OCI-LY3 (cell line): Measurements from ENCODE around the gene TSPAN11.

ENCODE experiments used
- H2AFZ ChIP-seq: fragments of 200-600, 300-600 bp; shearing (Covaris generic); 2 replicates; pipeline ENCODE4 v1.6.0; 2014; ENCODE audit warnings: antibody characterized with exemption, low read depth, low read length
- H3K27ac ChIP-seq: fragments of 200-600, 300-600 bp; sonication (generic); 2 replicates; pipeline ENCODE4 v1.5.1; 2014; ENCODE audit warnings: mild to moderate bottlenecking, low read length, moderate library complexity, mixed read lengths
- H3K27me3 ChIP-seq: fragments of 200-600, 300-600 bp; sonication (generic); 2 replicates; pipeline ENCODE4 v1.6.1; 2014; ENCODE audit warnings: low read depth, low read length, mixed read lengths
- H3K36me3 ChIP-seq: fragments of 200-600, 300-600 bp; sonication (generic); replicated peaks from 2 replicates; pipeline ENCODE3; 2014; ENCODE audit warnings: low read depth, low read length, mixed read lengths
- H3K4me1 ChIP-seq: fragments of 300-600, 200-600 bp; sonication (generic); 2 replicates; pipeline ENCODE4 v1.6.1; 2014; ENCODE audit warnings: low read length, mixed read lengths
- H3K4me2 ChIP-seq: fragments of 200-600, 300-600 bp; sonication (generic); 2 replicates; pipeline ENCODE4 v1.6.1; 2014; ENCODE audit warnings: low read length, mixed read lengths
- H3K4me3 ChIP-seq: fragments of 300-600, 200-600 bp; sonication (generic); 2 replicates; pipeline ENCODE4 v1.5.1; 2014; ENCODE audit warnings: antibody characterized with exemption, mild to moderate bottlenecking, low read length, moderate library complexity
- H3K79me2 ChIP-seq: fragments of 300-600, 200-600 bp; shearing (Covaris generic); 2 replicates; pipeline ENCODE4 v1.6.1; 2014; ENCODE audit warnings: mild to moderate bottlenecking, low read length, mixed read lengths
- H3K9ac ChIP-seq: fragments of 300-600, 200-600 bp; shearing (Covaris generic); 2 replicates; pipeline ENCODE4 v1.6.0; 2014; ENCODE audit warnings: mild to moderate bottlenecking, low read length, moderate library complexity
- H3K9me3 ChIP-seq: fragments of 200-600, 300-600 bp; shearing (Covaris generic); 2 replicates; pipeline ENCODE4 v1.6.1; 2014; ENCODE audit warnings: low read length, mixed read lengths; ENCODE audit not compliant: insufficient read depth
- H4K20me1 ChIP-seq: fragments of 200-600, 300-600 bp; sonication (generic); 2 replicates; pipeline ENCODE4 v1.6.1; 2016; ENCODE audit warnings: low read length, mixed read lengths; ENCODE audit not compliant: insufficient read depth
- CTCF ChIP-seq: fragments of 200-600, 300-600 bp; sonication (generic); IDR thresholded peaks from 2 replicates; pipeline ENCODE4 v1.5.1; 2014; ENCODE audit warnings: antibody characterized with exemption, low read length, low read depth
- EZH2phosphoT487 ChIP-seq: fragments of 200-600 bp; shearing (Covaris generic); IDR thresholded peaks from 2 replicates; pipeline ENCODE4 v1.6.1; 2018; ENCODE audit warnings: antibody characterized with exemption, mixed run types, low read depth

Gene TSPAN11

DNA sequence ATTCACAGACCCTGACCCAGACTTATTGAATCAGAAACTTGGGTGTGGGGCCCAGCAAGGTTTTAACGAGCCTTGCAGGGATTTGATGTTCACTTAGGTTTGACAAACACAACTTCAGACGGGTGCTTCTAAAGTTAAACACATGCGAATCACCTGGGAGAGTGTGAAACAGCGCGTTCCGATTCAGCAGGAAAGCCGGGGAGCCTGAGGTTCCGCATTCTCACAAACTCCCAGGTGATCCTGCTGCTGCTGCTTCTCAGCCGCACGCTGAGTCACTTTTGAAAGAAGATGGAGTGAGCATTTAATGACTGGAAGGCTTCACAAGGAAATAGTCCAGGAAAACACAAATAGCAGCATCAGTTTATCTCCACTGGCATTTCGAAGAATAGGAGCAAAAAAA, 102.9 kb downstream of the TSPAN11 start:
- Histone ChIP-seq H2AFZ (no peak overlapping the region), H3K27me3 (peaks cover 5% of the 10 kb centered on the region; the same call in 1 of the 2 replicates), H3K27ac (no peak overlapping the region), H3K4me2 (no peak overlapping the region), H3K4me1 (no peaks in the 10 kb centered on the region), H3K4me3 (no peak overlapping the region), H3K9ac (no peak overlapping the region), H3K9me3 (no peaks in the 10 kb centered on the region; the same call in 1 of the 2 replicates), H3K36me3 (no peaks in the 10 kb centered on the region), H3K79me2 (no peaks in the 10 kb centered on the region), H4K20me1 (no peaks in the 10 kb centered on the region)
- TF ChIP-seq CTCF = no peak
- no peak for TF ChIP-seq EZH2phosphoT487

GRCh38 chr12:31029916-31030562, 103.5 kb downstream of the TSPAN11 start:
- Histone ChIP-seq H3K4me3 (no peak overlapping the region), H3K4me1 (no peaks in the 10 kb centered on the region), H3K79me2 (no peaks in the 10 kb centered on the region), H3K27ac (no peak overlapping the region), H3K36me3 (no peaks in the 10 kb centered on the region), H3K27me3 (peaks cover 5% of the 10 kb centered on the region; the same call in 1 of the 2 replicates), H3K9ac (no peak overlapping the region), H3K9me3 (no peaks in the 10 kb centered on the region; the same call in 1 of the 2 replicates), H4K20me1 (no peaks in the 10 kb centered on the region), H3K4me2 (no peak overlapping the region), H2AFZ (no peak overlapping the region)
- TF ChIP-seq CTCF (no peak), EZH2phosphoT487 (no peak)

- Histone ChIP-seq H4K20me1 (no peaks in the 10 kb centered on the region), H3K27ac (no peak overlapping the region), H3K4me3 (no peak overlapping the region), H3K9me3 (no peaks in the 10 kb centered on the region; the same call in 1 of the 2 replicates), H3K79me2 (no peaks in the 10 kb centered on the region), H2AFZ (no peak overlapping the region), H3K36me3 (no peaks in the 10 kb centered on the region), H3K4me2 (no peak overlapping the region), H3K9ac (no peak overlapping the region), H3K4me1 (no peaks in the 10 kb centered on the region), H3K27me3 (peaks cover 5% of the 10 kb centered on the region; the same call in 1 of the 2 replicates)
- no peak for TF ChIP-seq EZH2phosphoT487
- TF ChIP-seq CTCF = no peak
Measured at GRCh38 chr12:31031951-31032335, 105.4 kb downstream of the TSPAN11 start.

GRCh38 chr12:31033146-31033545, 106.6 kb downstream of the TSPAN11 start:
- H3K79me2 ChIP-seq = no peaks in the 10 kb centered on the region

More at GRCh38 chr12:31033146-31033545, 106.6 kb downstream of the TSPAN11 start:
- H3K27me3 ChIP-seq = peaks cover 5% of the 10 kb centered on the region; the same call in 1 of the 2 replicates
- no peak overlapping the region for H3K4me3 ChIP-seq
- no peaks in the 10 kb centered on the region for H3K4me1 ChIP-seq
- no peaks in the 10 kb centered on the region for H4K20me1 ChIP-seq
- no peak overlapping the region for H3K4me2 ChIP-seq
- no peak overlapping the region for H2AFZ ChIP-seq
- no peak overlapping the region for H3K9ac ChIP-seq
- H3K27ac ChIP-seq = no peak overlapping the region
- no peaks in the 10 kb centered on the region; the same call in 1 of the 2 replicates for H3K9me3 ChIP-seq
- TF ChIP-seq EZH2phosphoT487 (no peak), CTCF (no peak)
- no peaks in the 10 kb centered on the region for H3K36me3 ChIP-seq
